BLaER1 treated with 17β-estradiol and CSF1 and Interleukin-3, amounts not matched to agents 10 nM and 100 nM (cell line): Measurements from ENCODE around the gene PPP4R2.

Experiments used
- H3K27ac ChIP-seq, 11 experiments: shearing (Covaris generic); formaldehyde crosslinking; 2 replicates each; pipeline ENCODE4 v1.8.1; 2022
- H3K27me3 ChIP-seq, 11 experiments: shearing (Covaris generic); formaldehyde crosslinking; 2 replicates each; pipeline ENCODE4 v1.8.1; 2022
- H3K36me3 ChIP-seq, 11 experiments: shearing (Covaris generic); formaldehyde crosslinking; 2 replicates each; pipeline ENCODE4 v1.8.1; 2022
- H3K4me1 ChIP-seq, 10 experiments: shearing (Covaris generic); formaldehyde crosslinking; 2 replicates each; pipeline ENCODE4 v1.8.1; 2022
- H3K4me2 ChIP-seq, 11 experiments: shearing (Covaris generic); formaldehyde crosslinking; 2 replicates each; pipeline ENCODE4 v1.8.1; 2022
- H3K4me3 ChIP-seq, 10 experiments: shearing (Covaris generic); formaldehyde crosslinking; 2 replicates each; pipeline ENCODE4 v1.8.1; 2022
- H3K9ac ChIP-seq, 11 experiments: shearing (Covaris generic); formaldehyde crosslinking; 2 replicates each; pipeline ENCODE4 v1.8.1; 2022
- H3K9me3 ChIP-seq, 11 experiments: shearing (Covaris generic); formaldehyde crosslinking; replicated peaks in 1 of 11; 2 replicates each; pipeline ENCODE4 v1.8.1; 2022
- H4K20me1 ChIP-seq, 11 experiments: shearing (Covaris generic); formaldehyde crosslinking; 2 replicates each; pipeline ENCODE4 v1.8.1; 2022
- Cebpa-rat ChIP-seq, 11 experiments: shearing (Covaris generic); IDR thresholded peaks; 2 replicates each; pipeline ENCODE4 v1.8.1; 2022

Gene PPP4R2

GRCh38 chr3:73043414-73043813, 46.8 kb downstream of the PPP4R2 start:
- no peak overlapping the region for H3K4me2 ChIP-seq
- peaks cover 96 to 100% (median 100%) of the 10 kb centered on the region in 11 experiments; a peak in 20 of 22 replicates for H4K20me1 ChIP-seq
- no peak overlapping the region for H3K9ac ChIP-seq
- no peak for TF ChIP-seq Cebpa-rat (IDR thresholded peaks at IDR 0.05)
- no peak overlapping the region for H3K4me3 ChIP-seq
- H3K27ac ChIP-seq = no peak overlapping the region
- peaks cover 9 to 69% (median 25%) of the 10 kb centered on the region in 11 experiments; a peak in 20 of 22 replicates for H3K36me3 ChIP-seq
- H3K4me1 ChIP-seq = peaks cover 0 to 27% (median 9%) of the 10 kb centered on the region in 10 experiments; a peak in 11 of 20 replicates
- no peaks in the 10 kb centered on the region for H3K9me3 ChIP-seq
- no peaks in the 10 kb centered on the region for H3K27me3 ChIP-seq

GRCh38 chr3:73045391-73045790, 48.8 kb downstream of the PPP4R2 start:
- Histone ChIP-seq H3K9ac (no peak overlapping the region), H3K27me3 (no peaks in the 10 kb centered on the region), H3K4me1 (peaks cover 0 to 27% (median 9%) of the 10 kb centered on the region in 10 experiments; a peak in 11 of 20 replicates), H3K9me3 (no peaks in the 10 kb centered on the region), H3K4me2 (no peak overlapping the region), H3K27ac (no peak overlapping the region), H3K36me3 (peaks cover 24 to 78% (median 32%) of the 10 kb centered on the region in 11 experiments), H3K4me3 (no peak overlapping the region), H4K20me1 (peaks cover 90 to 100% (median 100%) of the 10 kb centered on the region in 11 experiments; a peak in 20 of 22 replicates)
- TF ChIP-seq Cebpa-rat (IDR thresholded peaks at IDR 0.05) = peak in 2 of 11 experiments; percentile 9 to 35; a peak in 1 of 22 replicates

- peaks cover 82 to 100% (median 100%) of the 10 kb centered on the region in 11 experiments; a peak in 20 of 22 replicates for H4K20me1 ChIP-seq
- no peak for TF ChIP-seq Cebpa-rat (IDR thresholded peaks at IDR 0.05)
These were observed 49.6 kb downstream of the PPP4R2 start for GRCh38 chr3:73046195-73046594.

GRCh38 chr3:73049319-73049718, 52.7 kb downstream of the PPP4R2 start:
- peaks cover 51 to 87% (median 86%) of the 10 kb centered on the region in 11 experiments; a peak in 20 of 22 replicates for H4K20me1 ChIP-seq
- no peak overlapping the region for H3K4me3 ChIP-seq
- no peak overlapping the region for H3K9ac ChIP-seq
- TF ChIP-seq Cebpa-rat (IDR thresholded peaks at IDR 0.05) = no peak
- no peak overlapping the region for H3K27ac ChIP-seq
- H3K36me3 ChIP-seq = peaks cover 30 to 65% (median 45%) of the 10 kb centered on the region in 11 experiments
- no peak overlapping the region for H3K4me2 ChIP-seq
- peaks cover 0 to 25% (median 4%) of the 10 kb centered on the region in 10 experiments; a peak in 7 of 20 replicates for H3K4me1 ChIP-seq
- no peaks in the 10 kb centered on the region for H3K27me3 ChIP-seq
- H3K9me3 ChIP-seq = no peaks in the 10 kb centered on the region

More at GRCh38 chr3:73046195-73046594, 49.6 kb downstream of the PPP4R2 start:
- Histone ChIP-seq H3K27ac (no peak overlapping the region), H3K4me2 (no peak overlapping the region), H3K9me3 (no peaks in the 10 kb centered on the region), H3K4me1 (peaks cover 0 to 27% (median 9%) of the 10 kb centered on the region in 10 experiments; a peak in 11 of 20 replicates), H3K9ac (no peak overlapping the region), H3K36me3 (peaks cover 30 to 82% (median 40%) of the 10 kb centered on the region in 11 experiments), H3K4me3 (no peak overlapping the region), H3K27me3 (no peaks in the 10 kb centered on the region)

GRCh38 chr3:73052857-73053256, 56.2 kb downstream of the PPP4R2 start:
- no peak for TF ChIP-seq Cebpa-rat (IDR thresholded peaks at IDR 0.05)
- Histone ChIP-seq H3K9ac (no peak overlapping the region), H3K27ac (no peak overlapping the region), H4K20me1 (peaks cover 16 to 64% (median 51%) of the 10 kb centered on the region in 11 experiments; a peak in 20 of 22 replicates), H3K27me3 (no peaks in the 10 kb centered on the region), H3K4me3 (no peak overlapping the region), H3K4me2 (no peak overlapping the region), H3K36me3 (peaks cover 27 to 45% (median 36%) of the 10 kb centered on the region in 11 experiments), H3K4me1 (peaks cover 0 to 21% (median 0%) of the 10 kb centered on the region in 10 experiments; a peak in 5 of 20 replicates), H3K9me3 (no peaks in the 10 kb centered on the region)

- Histone ChIP-seq H4K20me1 (peaks cover 15 to 51% (median 43%) of the 10 kb centered on the region in 11 experiments), H3K9ac (no peak overlapping the region)
These were observed 59.0 kb downstream of the PPP4R2 start for GRCh38 chr3:73055583-73055982.

GRCh38 chr3:73056014-73056844, 59.6 kb downstream of the PPP4R2 start:
- Histone ChIP-seq H4K20me1 (peaks cover 19 to 47% (median 40%) of the 10 kb centered on the region in 11 experiments), H3K4me1 (peaks cover 0 to 29% (median 0%) of the 10 kb centered on the region in 10 experiments; a peak in 5 of 20 replicates), H3K36me3 (peaks cover 16 to 37% (median 26%) of the 10 kb centered on the region in 11 experiments; a peak in 21 of 22 replicates), H3K9ac (no peak overlapping the region), H3K27ac (no peak overlapping the region), H3K27me3 (no peaks in the 10 kb centered on the region), H3K9me3 (no peaks in the 10 kb centered on the region), H3K4me2 (no peak overlapping the region), H3K4me3 (no peak overlapping the region)
- no peak for TF ChIP-seq Cebpa-rat (IDR thresholded peaks at IDR 0.05)

More at GRCh38 chr3:73055583-73055982, 59.0 kb downstream of the PPP4R2 start:
- H3K4me3 ChIP-seq = no peak overlapping the region
- H3K27me3 ChIP-seq = no peaks in the 10 kb centered on the region
- H3K4me2 ChIP-seq = no peak overlapping the region
- H3K9me3 ChIP-seq = no peaks in the 10 kb centered on the region
- no peak overlapping the region for H3K27ac ChIP-seq
- H3K4me1 ChIP-seq = peaks cover 0 to 29% (median 0%) of the 10 kb centered on the region in 10 experiments; a peak in 5 of 20 replicates
- TF ChIP-seq Cebpa-rat (IDR thresholded peaks at IDR 0.05) = no peak
- peaks cover 17 to 37% (median 27%) of the 10 kb centered on the region in 11 experiments; a peak in 21 of 22 replicates for H3K36me3 ChIP-seq

GRCh38 chr3:73056845-73057150, 60.2 kb downstream of the PPP4R2 start:
- H3K9me3 ChIP-seq = no peaks in the 10 kb centered on the region
- no peak overlapping the region for H3K9ac ChIP-seq
- no peak overlapping the region for H3K4me2 ChIP-seq
- H3K4me1 ChIP-seq = peaks cover 0 to 29% (median 0%) of the 10 kb centered on the region in 10 experiments; a peak in 5 of 20 replicates
- no peak for TF ChIP-seq Cebpa-rat (IDR thresholded peaks at IDR 0.05)
- no peak overlapping the region for H3K27ac ChIP-seq
- H3K36me3 ChIP-seq = peaks cover 21 to 37% (median 30%) of the 10 kb centered on the region in 11 experiments; a peak in 21 of 22 replicates
- no peaks in the 10 kb centered on the region for H3K27me3 ChIP-seq
- peaks cover 25 to 46% (median 38%) of the 10 kb centered on the region in 11 experiments for H4K20me1 ChIP-seq
- H3K4me3 ChIP-seq = no peak overlapping the region

- H3K4me1 ChIP-seq = peaks cover 0 to 29% (median 0%) of the 10 kb centered on the region in 10 experiments; a peak in 5 of 20 replicates
- no peaks in the 10 kb centered on the region for H3K27me3 ChIP-seq
- no peaks in the 10 kb centered on the region for H3K9me3 ChIP-seq
- no peak overlapping the region for H3K4me3 ChIP-seq
- H3K9ac ChIP-seq = no peak overlapping the region
- peaks cover 16 to 64% (median 44%) of the 10 kb centered on the region in 11 experiments for H4K20me1 ChIP-seq
- no peak overlapping the region for H3K4me2 ChIP-seq
- TF ChIP-seq Cebpa-rat (IDR thresholded peaks at IDR 0.05) = no peak
- no peak overlapping the region for H3K27ac ChIP-seq
- peaks cover 56 to 72% (median 62%) of the 10 kb centered on the region in 11 experiments for H3K36me3 ChIP-seq
These were observed 63.7 kb downstream of the PPP4R2 start for GRCh38 chr3:73060302-73060723.
